ENCODE data around the gene HSPB7.

HSPB7 gene

GRCh38 chr1:16007671-16008341 lies 10.0 kb downstream of the HSPB7 start:
- H3K27me3 ChIP-seq (ENCODE audit: insufficient read depth, poor library complexity, severe bottlenecking): no peaks in the 10 kb centered on the region
- H3K27ac ChIP-seq (replicated peaks): no peak overlapping the region
- no peak for TF ChIP-seq CTCF (IDR thresholded peaks at IDR 0.05; ENCODE audit: insufficient read depth, low read length)
- no peak for TF ChIP-seq POLR2AphosphoS5 (IDR thresholded peaks at IDR 0.05; ENCODE audit: low read depth)
- no peak for TF ChIP-seq REST (IDR thresholded peaks at IDR 0.05; ENCODE audit: insufficient replicate concordance, low read depth)
- TF ChIP-seq GABPA (IDR thresholded peaks at IDR 0.05; ENCODE audit: low read depth): no peak
- no peak for TF ChIP-seq SPI1 (IDR thresholded peaks at IDR 0.05; ENCODE audit: borderline replicate concordance, low read depth)
- no peak overlapping the region for H3K4me3 ChIP-seq (replicated peaks; ENCODE audit: insufficient read depth, low read length)
- no peak for DNase-seq (ENCODE audit: low read depth in 1 of 2, low spot score in 1 of 2)

GRCh38 chr1:16006552-16007485 lies 11.0 kb downstream of the HSPB7 start:
- TF ChIP-seq CTCF (IDR thresholded peaks at IDR 0.05; ENCODE audit: insufficient read depth, low read length) (no peak), SPI1 (IDR thresholded peaks at IDR 0.05; ENCODE audit: borderline replicate concordance, low read depth) (no peak), POLR2AphosphoS5 (IDR thresholded peaks at IDR 0.05; ENCODE audit: low read depth) (no peak), GABPA (IDR thresholded peaks at IDR 0.05; ENCODE audit: low read depth) (no peak), REST (IDR thresholded peaks at IDR 0.05; ENCODE audit: insufficient replicate concordance, low read depth) (no peak)
- DNase-seq (ENCODE audit: low read depth in 1 of 2, low spot score in 1 of 2): no peak
- Histone ChIP-seq H3K27me3 (ENCODE audit: insufficient read depth, poor library complexity, severe bottlenecking) (no peaks in the 10 kb centered on the region), H3K4me3 (replicated peaks; ENCODE audit: insufficient read depth, low read length) (no peak overlapping the region), H3K27ac (replicated peaks) (no peak overlapping the region)

- H3K27me3 ChIP-seq (ENCODE audit: insufficient read depth, poor library complexity, severe bottlenecking): no peaks in the 10 kb centered on the region
- H3K4me3 ChIP-seq (replicated peaks; ENCODE audit: insufficient read depth, low read length): no peak overlapping the region
- H3K27ac ChIP-seq (replicated peaks): no peak overlapping the region
- TF ChIP-seq CTCF (IDR thresholded peaks at IDR 0.05; ENCODE audit: insufficient read depth, low read length): no peak
- TF ChIP-seq REST (IDR thresholded peaks at IDR 0.05; ENCODE audit: insufficient replicate concordance, low read depth): no peak
- TF ChIP-seq POLR2AphosphoS5 (IDR thresholded peaks at IDR 0.05; ENCODE audit: low read depth): no peak
- no peak for TF ChIP-seq SPI1 (IDR thresholded peaks at IDR 0.05; ENCODE audit: borderline replicate concordance, low read depth)
- TF ChIP-seq GABPA (IDR thresholded peaks at IDR 0.05; ENCODE audit: low read depth): no peak
- no peak for DNase-seq (ENCODE audit: low read depth in 1 of 2, low spot score in 1 of 2)
These were observed 11.8 kb downstream of the HSPB7 start for GRCh38 chr1:16006010-16006409.

All from HL-60 (cell line).